ENCODE data around the gene GRAP. TPM values are rescaled to one million over a fixed set of nuclear protein-coding genes. Genes with fewer than 3 reads are reported as not detected.

Gene GRAP
- total and polyA plus RNA-seq, 9 of the 15 experiments (the other 6 are each of a cell fraction or from before 2014, with no cell fraction given): 0.07 to 0.41 (median 0.19) TPM; not detected in 5

GRCh38 chr17:19004421-19005136, 42.2 kb downstream of the GRAP start, which contains the start of gene FAM83G (continued):
- no peak for TF ChIP-seq BCLAF1 (IDR thresholded peaks at IDR 0.05; ENCODE audit: borderline replicate concordance in 1 of 2, control insufficient read depth in 1 of 2, low read depth in 2 of 2, low read length in 1 of 2)
- no peak for TF ChIP-seq ZNF253 (CRISPR knock-in tag; conservative IDR thresholded peaks at IDR 0.05)
- no peak for TF ChIP-seq SNIP1 (IDR thresholded peaks at IDR 0.05; ENCODE audit: low read depth)
- TF ChIP-seq NFE2 (IDR thresholded peaks at IDR 0.05; ENCODE audit: low read depth): peak; percentile 26; the same call in 1 of the 2 replicates
- peak; percentile 40; the same call in 1 of the 2 replicates for TF ChIP-seq SMARCE1 (IDR thresholded peaks at IDR 0.05)
- TF ChIP-seq HNRNPUL1 (IDR thresholded peaks at IDR 0.05; ENCODE audit: low read length): no peak
- peak; percentile 44 for TF ChIP-seq MYC (IDR thresholded peaks at IDR 0.05; ENCODE audit: low read depth, low read length)
- TF ChIP-seq MYC (CRISPR knock-in tag; IDR thresholded peaks at IDR 0.05; ENCODE audit: borderline replicate concordance, low read depth): no peak
- TF ChIP-seq, protein P1, sequence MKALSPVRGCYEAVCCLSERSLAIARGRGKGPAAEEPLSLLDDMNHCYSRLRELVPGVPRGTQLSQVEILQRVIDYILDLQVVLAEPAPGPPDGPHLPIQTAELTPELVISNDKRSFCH (CRISPR knock-in tag; IDR thresholded peaks at IDR 0.05): no peak
- TF ChIP-seq, protein P1 (tag; IDR thresholded peaks at IDR 0.05): no peak
- no peak for TF ChIP-seq HDAC1 (IDR thresholded peaks at IDR 0.05)
- no peak for TF ChIP-seq ZNF41 (CRISPR knock-in tag; conservative IDR thresholded peaks at IDR 0.05)
- TF ChIP-seq NEUROD1 (IDR thresholded peaks at IDR 0.05; ENCODE audit: borderline replicate concordance, low read depth, low read length, partially characterized antibody): peak; percentile 14
- TF ChIP-seq ZNF668 (CRISPR knock-in tag; IDR thresholded peaks at IDR 0.05): no peak
- no peak for TF ChIP-seq ZC3H4 (CRISPR knock-in tag; IDR thresholded peaks at IDR 0.05; ENCODE audit: borderline replicate concordance)
- no peak for TF ChIP-seq ZNF354B (CRISPR knock-in tag; IDR thresholded peaks at IDR 0.05)
- no peak for TF ChIP-seq MAFF (IDR thresholded peaks at IDR 0.05; ENCODE audit: low read length)
- TF ChIP-seq PHF21A (IDR thresholded peaks at IDR 0.05; ENCODE audit: borderline replicate concordance, low read depth): no peak
- peak; percentile 94 for TF ChIP-seq SMAD4 (CRISPR knock-in tag; conservative IDR thresholded peaks at IDR 0.05)
- TF ChIP-seq, protein P2, sequence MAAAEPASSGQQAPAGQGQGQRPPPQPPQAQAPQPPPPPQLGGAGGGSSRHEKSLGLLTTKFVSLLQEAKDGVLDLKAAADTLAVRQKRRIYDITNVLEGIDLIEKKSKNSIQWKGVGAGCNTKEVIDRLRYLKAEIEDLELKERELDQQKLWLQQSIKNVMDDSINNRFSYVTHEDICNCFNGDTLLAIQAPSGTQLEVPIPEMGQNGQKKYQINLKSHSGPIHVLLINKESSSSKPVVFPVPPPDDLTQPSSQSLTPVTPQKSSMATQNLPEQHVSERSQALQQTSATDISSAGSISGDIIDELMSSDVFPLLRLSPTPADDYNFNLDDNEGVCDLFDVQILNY (CRISPR knock-in tag; IDR thresholded peaks at IDR 0.05): no peak
- TF ChIP-seq TCF15 (CRISPR knock-in tag; IDR thresholded peaks at IDR 0.05): no peak
- TF ChIP-seq, protein P3, sequence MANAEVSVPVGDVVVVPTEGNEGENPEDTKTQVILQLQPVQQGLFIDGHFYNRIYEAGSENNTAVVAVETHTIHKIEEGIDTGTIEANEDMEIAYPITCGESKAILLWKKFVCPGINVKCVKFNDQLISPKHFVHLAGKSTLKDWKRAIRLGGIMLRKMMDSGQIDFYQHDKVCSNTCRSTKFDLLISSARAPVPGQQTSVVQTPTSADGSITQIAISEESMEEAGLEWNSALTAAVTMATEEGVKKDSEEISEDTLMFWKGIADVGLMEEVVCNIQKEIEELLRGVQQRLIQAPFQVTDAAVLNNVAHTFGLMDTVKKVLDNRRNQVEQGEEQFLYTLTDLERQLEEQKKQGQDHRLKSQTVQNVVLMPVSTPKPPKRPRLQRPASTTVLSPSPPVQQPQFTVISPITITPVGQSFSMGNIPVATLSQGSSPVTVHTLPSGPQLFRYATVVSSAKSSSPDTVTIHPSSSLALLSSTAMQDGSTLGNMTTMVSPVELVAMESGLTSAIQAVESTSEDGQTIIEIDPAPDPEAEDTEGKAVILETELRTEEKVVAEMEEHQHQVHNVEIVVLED (CRISPR knock-in tag; IDR thresholded peaks at IDR 0.05): no peak

All from K562 (cell line).